ENCODE results near the gene PCP4.

Gene PCP4

DNA sequence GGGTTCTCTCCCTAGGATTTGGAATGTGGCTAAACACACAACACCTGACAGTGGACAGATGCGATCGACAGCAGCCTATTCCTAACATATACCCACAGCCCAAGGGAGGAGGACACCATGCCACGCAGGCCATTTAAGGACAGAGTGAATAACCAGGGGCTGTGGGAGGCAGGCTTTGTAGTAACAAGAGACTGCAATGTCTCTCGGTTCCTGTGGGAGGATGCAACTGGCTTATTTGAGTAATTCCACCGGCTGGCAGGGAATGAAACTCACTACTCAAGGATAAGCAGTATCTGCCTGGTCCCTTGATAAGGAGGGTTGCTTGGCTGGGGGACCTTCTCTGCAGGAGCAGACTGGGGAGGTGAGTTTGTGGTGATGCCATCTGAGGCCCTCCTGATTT is 109.6 kb downstream of the PCP4 start:
- DNase-seq = no peak
